Adrenal gland (tissue), 12 donors: ENCODE data around the gene CKAP5. TPM values are rescaled to one million over a fixed set of nuclear protein-coding genes. Genes with fewer than 3 reads are reported as not detected.

Experiments used
- DNase-seq, 7 donors: peaks; one replicate each; pipeline ENCODE4 v3.0.0-alpha.2; 2019 to 2020
- H3K27ac ChIP-seq, 5 donors: fragments of 200-600 bp; sonication (generic) in 4 of 5; 1 replicate in 3 of 5; 2 replicates in 2 of 5; pipeline versions ENCODE4 v1.5.1 to v1.8.0; 2016 to 2020; ENCODE audit warnings: mild to moderate bottlenecking in 1 of 5
- H3K27me3 ChIP-seq: fragments of 200-600 bp; 2 replicates; pipeline ENCODE4 v1.8.0; 2021
- H3K36me3 ChIP-seq, 2 donors: fragments of 200-600 bp; replicated peaks in 1 of 2; 1 replicate in 1 of 2; 2 replicates in 1 of 2; pipeline versions ENCODE4 v1.5.1 to v1.8.0; 2018 to 2022
- H3K4me1 ChIP-seq, 2 donors: fragments of 200-600 bp; replicated peaks in 1 of 2; 1 replicate in 1 of 2; 2 replicates in 1 of 2; pipeline versions ENCODE4 v1.5.1 to v1.8.0; 2018 to 2021
- H3K4me3 ChIP-seq, 4 donors: fragments of 200-600 bp; sonication (generic) in 3 of 4; one replicate each; pipeline ENCODE4 v1.5.1; 2016 to 2018
- H3K9me3 ChIP-seq, 3 donors: fragments of 200-600 bp; sonication (generic) in 1 of 3; replicated peaks in 1 of 3; 1 replicate in 2 of 3; 2 replicates in 1 of 3; pipeline versions ENCODE4 v1.5.1 to v1.8.0; 2016 to 2021
- CTCF ChIP-seq, 6 experiments: fragments of 450-650 bp in 4 of 6; fragments of 200-600 bp in 2 of 6; sonication (generic) in 1 of 6; IDR thresholded peaks; 1 replicate in 5 of 6; 2 replicates in 1 of 6; pipeline versions ENCODE4 v1.5.1 to v1.8.0; 2016 to 2021; ENCODE audit warnings: antibody characterized with exemption in 6 of 6, mild to moderate bottlenecking in 2 of 6, moderate library complexity in 1 of 6
- POLR2A ChIP-seq, 2 donors: fragments of 450-650 bp; IDR thresholded peaks; one replicate each; pipeline ENCODE4 v1.6.1; 2017; ENCODE audit warnings: antibody characterized with exemption in 2 of 2, mild to moderate bottlenecking in 2 of 2, moderate library complexity in 1 of 2
- WGBS, 4 donors: extraction: QIAGEN DNeasy Blood & Tissue Kit in 2 of 4; methylation state at CpG; one replicate each; pipeline versions ENCODE4 v1.1.5 to v1.1.7; 2013 to 2017; 5-methylcytosine and 5-hydroxymethylcytosine counted together
- intact Hi-C, 2 donors: fragments of 100-400 bp; cut with DNase I; formaldehyde crosslinking; loops; one replicate each; pipeline versions ENCODE4 v1.14.1 to v1.15.0; 2022 to 2023
- polyA plus RNA-seq, 3 donors: library from polyadenylated mRNA; stranded (reverse); fragments of 200-250 nt in 2 of 3; fragments of 350-450 nt in 1 of 3; fragmentation: Illumina TruSeq in 1 of 3; extraction: RNeasy Lipid Tissue Mini Kit (QIAGEN cat#74804) in 1 of 3; gene quantifications; one replicate each; pipeline ENCODE4 v1.2.3, GENCODE V29; 2013 to 2014
- total RNA-seq, 9 donors: library from RNA; depleted of rRNA in 4 of 9; stranded (reverse); fragments of >200 nt in 4 of 9; fragments of 120-200 nt in 1 of 9; fragmentation: NEBNext Ultra II Directional in 1 of 9; extraction: Animal tissue kit (Norgen Biotek cat#: 25700) in 1 of 9; gene quantifications; one replicate each; pipeline versions ENCODE4 v1.1.0 to v1.2.4, GENCODE V29; 2013 to 2023
- donor health status: healthy with polysubstance abuse.
- donor health status: Bipolar disorder and iron deficiency.
- donor health status: DM: yes; HTN: yes; CAD: no.
- donor health status: DM: no; HTN: no; CAD: no.
- donor health status: DM: no; HTN: no; CAD: no.
- donor health status: DM: yes; HTN: yes; CAD: no.

Gene CKAP5
- total and polyA plus RNA-seq, 12 donors: 18.0 to 174 (median 97.6) TPM

- no peak for DNase-seq
- Histone ChIP-seq H3K27ac (peak overlapping the region in 2 of 5 donors; percentile 15 to 77), H3K4me3 (no peak overlapping the region), H3K4me1 (peaks cover 5 to 9% of the 10 kb centered on the region in 2 donors), H3K27me3 (no peaks in the 10 kb centered on the region), H3K36me3 (no peaks in the 10 kb centered on the region), H3K9me3 (no peaks in the 10 kb centered on the region)
- WGBS, 4 donors: 63 to 72% (median 67%) methylated on average over 4 of the region's 4 CpGs
- TF ChIP-seq POLR2A (IDR thresholded peaks at IDR 0.05) (no peak), CTCF (IDR thresholded peaks at IDR 0.05) (no peak)
- intact Hi-C loops: no loop called here
Observed at GRCh38 chr11:46857666-46858065, 11.6 kb upstream of the CKAP5 start.

GRCh38 chr11:46856605-46857343 lies 10.7 kb upstream of the CKAP5 start:
- TF ChIP-seq POLR2A (IDR thresholded peaks at IDR 0.05) (no peak), CTCF (IDR thresholded peaks at IDR 0.05) (no peak)
- no peaks in the 10 kb centered on the region for H3K36me3 ChIP-seq
- intact Hi-C loops: no loop called here
- no peak for DNase-seq
- H3K27ac ChIP-seq: peak overlapping the region in 2 of 5 donors; percentile 3 to 77
- no peaks in the 10 kb centered on the region for H3K27me3 ChIP-seq
- H3K4me3 ChIP-seq: no peak overlapping the region
- peaks cover 8 to 9% of the 10 kb centered on the region in 2 donors for H3K4me1 ChIP-seq
- WGBS, 4 donors: 60 to 72% (median 68%) methylated on average over 5 of the region's 5 CpGs
- no peaks in the 10 kb centered on the region for H3K9me3 ChIP-seq

- Histone ChIP-seq H3K4me1 (peaks cover 8 to 9% of the 10 kb centered on the region in 2 donors), H3K36me3 (no peaks in the 10 kb centered on the region), H3K9me3 (no peaks in the 10 kb centered on the region), H3K27ac (peak overlapping the region in 2 of 5 donors; percentile 22 to 77), H3K27me3 (no peaks in the 10 kb centered on the region), H3K4me3 (no peak overlapping the region)
- DNase-seq: no peak
- WGBS, 4 donors: 96 to 100% (median 98%) methylated on average over 2 of the region's 2 CpGs
- intact Hi-C loops: no loop called here
- TF ChIP-seq POLR2A (IDR thresholded peaks at IDR 0.05) (no peak), CTCF (IDR thresholded peaks at IDR 0.05) (no peak)
Observed at GRCh38 chr11:46855863-46856262, 9.8 kb upstream of the CKAP5 start.

- DNase-seq: peak in 2 of 7 donors; percentile 13 to 24
- H3K9me3 ChIP-seq: no peaks in the 10 kb centered on the region
- TF ChIP-seq POLR2A (IDR thresholded peaks at IDR 0.05): no peak
- no peak for TF ChIP-seq CTCF (IDR thresholded peaks at IDR 0.05)
- H3K27me3 ChIP-seq: no peaks in the 10 kb centered on the region
- no peak overlapping the region for H3K4me3 ChIP-seq
- whole genome bisulfite sequencing, 4 donors: 62 to 72% (median 66%) methylated on average over 3 of the region's 3 CpGs
- intact Hi-C loops: no loop called here
- peak overlapping the region in 2 of 5 donors; percentile 22 to 41 for H3K27ac ChIP-seq
- H3K36me3 ChIP-seq: no peaks in the 10 kb centered on the region
- peaks cover 8 to 9% of the 10 kb centered on the region in 2 donors for H3K4me1 ChIP-seq
Observed at GRCh38 chr11:46855167-46855566, 9.1 kb upstream of the CKAP5 start.
